Left ventricle myocardium superior (tissue), 1 donor: ENCODE results near the gene PCDH9. TPM values are rescaled to one million over a fixed set of nuclear protein-coding genes. Genes with fewer than 3 reads are reported as not detected.

Source experiments
- ATAC-seq: fragments of 200-7000 bp; cut with Tn5 transposase; one replicate; pipeline ENCODE4 v1.9.1; 2020; ENCODE audit warnings: mild to moderate bottlenecking, moderate library complexity
- DNase-seq: peaks from one replicate; pipeline ENCODE4 v3.0.0-alpha.2; 2020
- intact Hi-C: fragments of 100-400 bp; cut with micrococcal nuclease; formaldehyde crosslinking; loops from one replicate; pipeline ENCODE4 v1.11.0; 2022
- total RNA-seq: library from RNA; stranded (reverse); fragmentation: NEBNext Ultra II Directional; extraction: Animal tissue kit (Norgen Biotek cat#: 25700); gene quantifications from one replicate; pipeline ENCODE4 v1.2.1, GENCODE V29; 2021
- donor health status: DM: no; HTN: yes; CAD: no; lungs with severe emphysema.

PCDH9 gene
- total RNA-seq, 1 donor from 2014 or later = 12.9 TPM

DNA sequence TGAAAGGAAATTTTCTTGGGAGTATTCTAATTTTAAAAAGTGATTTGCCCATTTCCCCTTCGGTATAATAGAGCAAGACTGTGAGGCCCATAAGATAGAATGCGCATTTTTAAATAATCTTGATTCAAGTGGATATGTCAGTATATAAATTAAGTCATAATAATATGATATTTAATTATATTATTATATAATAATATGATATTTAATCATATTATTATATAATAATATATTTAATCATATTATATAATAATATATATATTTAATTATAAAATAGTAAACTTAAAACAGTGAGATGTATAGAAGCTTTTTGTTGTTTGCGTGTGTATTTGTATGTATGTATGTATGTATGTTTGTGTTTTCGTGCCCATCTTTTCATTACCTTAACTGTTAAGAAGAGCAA, 682.5 kb downstream of the PCDH9 start:
- DNase-seq (no peak), ATAC-seq (no peak)
- intact Hi-C loops = no loop called here

DNA sequence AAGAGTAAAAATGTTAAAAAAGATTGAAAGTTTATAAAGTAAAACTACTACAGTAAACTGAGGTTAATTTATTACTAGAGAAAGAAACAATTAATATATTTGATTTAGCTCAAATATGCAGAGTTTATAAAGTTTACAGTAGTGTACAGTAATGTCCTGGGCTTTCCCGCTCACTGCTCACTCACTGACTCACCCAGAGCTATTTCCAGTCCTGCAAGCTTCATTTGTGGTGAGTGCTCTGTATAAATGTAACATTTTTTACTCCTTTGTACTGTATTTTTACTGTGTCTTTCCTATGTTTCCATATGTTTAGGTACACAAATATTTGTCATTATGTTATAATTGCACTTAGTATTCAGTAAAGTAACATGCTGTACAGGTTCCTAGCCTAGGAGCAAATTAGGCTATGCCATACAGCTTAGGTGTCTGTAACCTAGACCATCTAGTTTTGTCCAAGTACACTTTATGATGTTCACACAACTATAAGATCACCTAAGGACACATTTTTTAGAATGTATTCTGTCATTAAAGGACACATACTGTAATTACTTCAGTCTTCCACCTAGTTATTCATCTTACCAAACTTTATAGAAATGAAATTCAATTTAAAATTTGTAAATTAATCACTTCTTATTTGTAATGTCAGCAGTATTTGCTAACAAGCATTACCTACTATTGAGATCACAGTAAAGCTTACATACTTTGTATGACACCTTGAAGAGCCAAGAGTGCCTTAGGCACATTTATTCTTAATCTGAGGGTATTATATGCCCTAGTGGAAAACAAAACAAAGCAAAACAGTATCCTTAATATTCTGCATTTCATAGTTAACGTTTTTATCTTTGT, 683.4 kb downstream of the PCDH9 start:
- intact Hi-C loops = no loop called here
- no peak for DNase-seq
- ATAC-seq = no peak

DNA sequence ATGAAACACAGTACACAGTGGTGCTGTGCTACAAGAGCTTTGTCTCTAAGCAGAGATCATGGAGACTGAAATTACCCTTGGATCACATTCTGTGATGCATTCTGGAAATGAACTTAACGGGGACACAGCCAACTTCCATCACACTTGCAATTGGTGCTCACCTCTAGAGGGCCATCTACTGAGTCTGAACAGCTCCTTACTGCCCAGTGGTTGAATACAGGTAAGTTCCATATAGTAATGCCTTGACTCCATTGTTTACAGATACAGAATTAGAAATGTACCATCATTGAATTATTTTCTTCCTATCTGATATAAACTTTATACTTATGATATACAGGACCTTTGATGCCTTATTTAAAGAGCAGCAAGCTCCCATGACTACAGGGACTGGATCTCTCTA, 686.4 kb downstream of the PCDH9 start:
- no peak for ATAC-seq
- no peak for DNase-seq
- intact Hi-C loops = no loop called here

DNA sequence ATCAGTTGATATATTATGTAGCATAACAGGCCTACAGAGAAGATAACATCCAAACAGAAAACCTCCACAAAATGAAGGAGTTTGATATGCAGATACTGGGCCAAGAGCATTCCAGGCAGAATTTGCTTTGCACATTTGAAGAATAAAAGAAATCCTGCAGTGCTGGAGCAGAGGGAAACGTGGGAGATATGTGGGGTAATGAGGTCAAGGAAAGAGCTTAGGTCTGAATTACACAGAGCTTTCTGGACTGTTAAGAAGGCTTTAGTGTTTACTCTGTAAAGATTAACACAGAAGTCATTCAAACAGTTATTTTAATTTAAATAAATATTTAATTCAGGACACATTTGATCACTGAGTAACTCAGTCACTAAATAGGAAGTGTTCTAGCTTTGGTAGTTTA, 692.7 kb downstream of the PCDH9 start:
- DNase-seq (no peak), ATAC-seq (no peak)
- intact Hi-C loops = no loop called here

DNA sequence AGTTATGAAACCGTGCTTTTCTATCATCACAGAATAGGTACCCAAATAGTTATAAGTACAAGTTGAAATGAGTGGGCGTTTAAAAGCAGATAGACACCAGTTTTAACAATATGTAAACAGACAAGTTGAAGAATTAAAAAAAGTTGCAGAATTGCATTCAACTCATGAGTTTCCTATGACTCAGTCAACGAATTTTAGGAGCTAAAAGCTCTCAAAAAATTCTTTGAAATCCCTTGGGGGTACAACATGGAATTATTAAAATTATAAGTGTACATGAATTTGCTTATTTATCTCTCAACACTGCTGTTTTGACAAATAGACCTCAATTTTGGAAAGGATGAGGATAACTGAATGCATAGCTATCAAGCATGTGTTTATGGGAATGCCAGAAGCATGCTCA, 693.4 kb downstream of the PCDH9 start:
- no peak for DNase-seq
- intact Hi-C loops = no loop called here
- ATAC-seq = no peak

DNA sequence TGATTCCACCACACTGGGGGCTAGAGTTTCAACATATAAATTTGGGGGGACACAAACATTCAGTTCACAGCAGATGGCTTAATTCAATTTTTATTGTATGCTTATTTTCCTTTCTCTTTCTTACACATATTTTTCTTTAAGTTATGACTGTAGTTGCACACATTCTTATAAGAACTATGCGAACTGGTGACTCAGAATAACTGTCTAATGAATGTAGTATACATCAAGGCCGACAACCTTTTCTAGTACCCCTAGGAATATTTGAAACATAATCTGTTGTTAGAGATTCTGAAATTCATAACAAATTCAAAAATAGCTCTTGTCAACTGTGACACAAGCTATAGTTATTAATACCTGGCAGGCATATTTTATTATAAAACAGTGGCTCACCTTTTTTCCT, 695.6 kb downstream of the PCDH9 start:
- no peak for DNase-seq
- intact Hi-C loops = no loop called here
- no peak for ATAC-seq

DNA sequence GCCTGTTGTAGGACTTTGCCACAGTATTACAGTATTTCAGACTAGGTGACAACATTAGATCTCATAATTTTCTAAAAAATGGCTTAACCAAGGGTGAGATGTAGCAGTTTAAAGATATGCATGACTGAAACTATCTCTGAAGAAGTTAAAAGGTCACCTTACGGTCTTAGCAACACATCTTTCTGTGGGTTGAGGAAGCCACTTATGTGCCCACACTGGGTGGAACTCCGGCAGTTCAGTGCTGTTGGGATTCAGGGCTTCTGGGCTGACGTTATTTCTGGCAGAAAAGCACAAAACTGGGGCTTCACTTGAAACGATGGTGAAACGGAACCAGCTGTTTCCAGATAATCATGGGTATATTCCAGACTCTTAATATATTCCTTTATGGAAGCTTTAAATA, 697.3 kb downstream of the PCDH9 start:
- intact Hi-C loops = no loop called here
- no peak for DNase-seq
- no peak for ATAC-seq

DNA sequence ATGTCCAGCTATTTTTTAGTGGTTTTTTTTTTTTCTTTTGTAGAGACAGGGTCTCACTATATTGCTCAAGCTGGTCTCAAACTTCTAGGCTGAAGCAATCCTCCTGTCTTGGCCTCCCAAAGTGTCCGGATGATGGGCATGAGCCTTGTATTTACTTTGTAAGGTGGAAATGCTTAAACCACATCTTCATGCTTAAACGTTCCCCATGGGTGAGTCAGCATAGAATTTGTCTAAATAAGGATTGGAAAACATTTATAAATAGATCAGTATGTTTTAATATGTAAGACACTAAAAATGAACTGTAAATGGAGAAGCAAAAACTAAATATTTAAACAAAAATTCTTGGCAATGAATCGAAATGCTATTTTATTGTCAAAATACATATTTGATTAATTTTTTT, 698.0 kb downstream of the PCDH9 start:
- no peak for ATAC-seq

DNA sequence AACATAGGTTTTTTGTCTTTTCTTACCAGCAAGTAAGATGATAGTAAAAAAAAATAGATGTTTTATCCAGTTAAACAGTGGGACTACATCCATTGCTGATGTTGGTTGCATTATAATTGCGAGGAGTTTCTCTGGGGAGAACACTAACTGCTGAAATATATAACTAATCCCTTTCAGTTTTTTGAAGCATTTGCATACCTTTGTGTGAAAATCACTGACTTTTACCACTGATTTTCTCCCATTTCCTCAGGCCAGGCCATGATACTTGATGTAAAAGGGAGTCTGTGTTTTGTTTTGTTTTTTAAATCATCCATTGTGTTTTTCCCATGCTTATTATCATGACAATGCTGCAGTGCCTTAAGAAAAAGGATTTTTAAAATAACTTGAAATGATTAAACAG, 699.5 kb downstream of the PCDH9 start:
- ATAC-seq (no peak), DNase-seq (no peak)

More for the DNA sequence above, 698.0 kb downstream of the PCDH9 start:
- DNase-seq = no peak
- intact Hi-C loops = no loop called here

DNA sequence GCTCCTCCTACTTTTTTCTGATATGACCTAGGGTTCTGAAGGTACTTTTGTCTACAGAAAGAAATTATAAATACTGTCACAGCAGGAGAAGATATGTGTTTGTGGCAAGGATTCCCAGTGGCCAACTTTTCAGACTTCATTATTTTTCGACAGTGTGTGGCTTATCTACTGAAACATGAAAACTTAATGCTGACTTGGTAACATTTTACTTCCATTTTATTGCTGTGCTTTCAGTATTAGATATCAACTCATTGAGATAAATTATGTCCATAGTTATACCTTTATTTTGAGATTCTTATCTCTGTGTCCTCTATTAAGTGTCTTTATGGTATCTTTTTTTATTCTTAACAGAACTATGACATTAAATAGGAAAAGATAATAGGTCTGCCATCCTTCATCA, 700.0 kb downstream of the PCDH9 start:
- DNase-seq (no peak), ATAC-seq (no peak)
- intact Hi-C loops = no loop called here

More for the DNA sequence above, 699.5 kb downstream of the PCDH9 start:
- intact Hi-C loops = no loop called here

DNA sequence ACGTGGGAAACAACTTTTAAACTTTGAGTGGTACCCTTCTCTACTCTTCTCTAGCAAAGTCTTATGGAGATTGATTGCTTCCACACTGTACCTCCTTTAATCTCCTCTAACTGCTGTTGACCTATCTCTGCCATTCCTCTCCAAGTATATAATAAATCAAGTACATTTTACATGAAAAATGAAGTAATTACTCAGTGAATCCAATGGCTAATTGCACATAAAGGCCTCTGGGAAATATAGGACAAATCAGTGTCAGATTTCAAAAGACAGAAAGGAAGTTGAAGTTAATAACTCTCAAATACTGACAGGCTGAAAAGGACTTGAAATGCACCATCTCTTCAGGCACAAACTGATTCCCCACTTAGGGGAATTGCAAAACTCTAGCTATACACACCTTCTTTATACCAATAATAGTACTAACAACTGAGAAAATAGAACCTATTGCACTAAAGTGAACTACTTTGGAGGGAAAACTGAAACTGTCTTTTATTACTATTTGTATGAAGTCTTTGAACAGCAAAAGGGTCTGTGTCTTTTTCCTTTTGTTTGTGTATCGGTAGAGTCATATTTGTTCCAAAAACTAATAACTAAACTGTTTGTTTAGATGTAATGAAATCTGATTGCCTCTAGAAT, 701.1 kb downstream of the PCDH9 start:
- DNase-seq = no peak
- intact Hi-C loops = no loop called here
- no peak for ATAC-seq

DNA sequence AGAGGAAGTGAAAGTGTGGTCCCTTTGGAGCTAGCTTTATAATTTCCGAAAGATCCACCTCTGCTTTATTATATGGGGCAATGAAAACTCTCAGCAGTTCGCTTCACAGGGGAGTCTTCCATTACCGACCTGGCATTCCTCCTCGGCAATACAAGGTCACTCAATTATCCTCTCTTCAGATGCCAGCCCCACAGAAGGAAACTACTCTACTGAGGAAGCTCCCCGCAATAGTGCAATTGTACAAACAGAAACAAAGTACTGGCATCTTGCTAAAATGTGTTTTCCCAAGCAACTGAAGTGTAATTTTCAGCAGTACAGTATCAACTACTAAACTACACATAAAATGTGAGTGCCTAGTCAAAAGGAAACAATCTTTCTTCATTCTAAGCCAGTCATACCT, 702.0 kb downstream of the PCDH9 start:
- no peak for ATAC-seq
- no peak for DNase-seq
- intact Hi-C loops = no loop called here

DNA sequence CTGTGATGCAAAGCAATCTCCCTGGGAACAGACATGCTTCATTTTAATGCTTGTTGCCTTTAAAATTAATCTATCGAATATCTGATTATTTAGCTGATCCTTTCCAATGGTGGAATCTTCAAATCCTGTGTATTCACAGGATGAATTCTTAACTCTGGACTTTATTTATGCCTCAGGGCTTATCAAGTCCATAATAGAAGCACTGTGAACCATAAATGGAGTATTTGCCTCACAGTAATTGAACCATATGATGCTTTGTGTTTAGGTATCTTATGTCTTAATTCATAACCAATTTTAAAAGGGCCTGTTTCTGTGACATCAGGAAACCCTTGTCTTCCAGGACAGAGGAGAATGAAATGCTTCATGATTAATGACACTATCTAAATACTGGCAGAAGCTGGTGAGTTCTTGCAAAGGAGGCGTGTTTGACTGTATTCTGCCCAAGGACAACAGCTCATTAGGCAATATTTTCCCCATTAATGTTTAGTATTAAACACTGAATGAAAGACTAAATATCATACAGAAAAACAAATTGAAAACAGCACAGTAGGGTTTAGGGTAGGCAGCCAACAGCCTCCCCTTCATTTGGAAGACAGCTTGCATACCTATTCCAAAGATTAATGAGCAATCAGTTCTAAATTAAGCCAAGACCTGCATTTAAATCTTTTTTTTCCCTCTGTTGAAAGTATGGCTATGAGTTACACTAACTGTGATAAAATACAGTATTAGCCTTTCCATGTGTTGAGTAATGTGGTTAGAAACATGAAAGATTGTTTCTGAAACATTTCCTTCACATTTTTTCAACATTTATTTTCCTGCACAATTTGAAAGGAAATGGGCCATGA, 709.4 kb downstream of the PCDH9 start:
- no peak for ATAC-seq
- intact Hi-C loops = no loop called here
- no peak for DNase-seq

DNA sequence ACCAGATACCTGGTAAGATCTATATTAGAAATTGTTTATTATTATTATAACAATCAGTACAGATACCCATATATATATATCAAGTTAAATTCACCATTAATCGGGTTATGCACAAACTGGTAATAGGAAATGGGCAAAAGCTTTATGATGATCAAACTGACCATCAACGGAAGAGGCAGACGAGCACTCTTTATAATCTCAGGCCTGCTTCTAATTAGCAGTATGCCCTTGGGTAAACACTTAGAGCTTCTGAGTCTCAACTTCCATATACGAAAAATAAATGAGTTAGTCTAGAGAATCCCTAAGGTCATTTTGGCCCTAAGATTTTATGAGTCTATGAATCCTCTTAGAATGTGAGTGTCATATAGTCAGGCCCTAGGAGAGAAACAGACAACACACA, 710.9 kb downstream of the PCDH9 start:
- no peak for ATAC-seq
- no peak for DNase-seq
- intact Hi-C loops = no loop called here

DNA sequence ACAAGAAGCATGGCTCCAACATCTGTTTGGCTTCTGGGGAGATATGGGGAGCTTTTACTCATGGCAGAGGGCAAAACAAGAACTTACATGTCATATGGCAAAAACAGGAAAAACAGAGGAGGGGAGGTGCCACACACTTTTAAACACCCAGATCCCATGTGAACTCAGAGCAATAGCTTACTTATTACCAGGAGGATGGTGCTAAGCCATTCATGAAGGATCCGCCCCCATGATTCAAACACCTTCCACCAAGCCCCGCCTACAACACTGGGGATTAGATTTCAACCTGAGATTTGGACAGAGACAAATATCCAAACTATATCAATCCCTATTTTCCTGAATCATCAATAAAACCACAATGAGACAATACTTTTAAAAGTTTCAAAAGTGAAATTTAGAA, 712.1 kb downstream of the PCDH9 start:
- ATAC-seq (no peak), DNase-seq (no peak)
- intact Hi-C loops = no loop called here

DNA sequence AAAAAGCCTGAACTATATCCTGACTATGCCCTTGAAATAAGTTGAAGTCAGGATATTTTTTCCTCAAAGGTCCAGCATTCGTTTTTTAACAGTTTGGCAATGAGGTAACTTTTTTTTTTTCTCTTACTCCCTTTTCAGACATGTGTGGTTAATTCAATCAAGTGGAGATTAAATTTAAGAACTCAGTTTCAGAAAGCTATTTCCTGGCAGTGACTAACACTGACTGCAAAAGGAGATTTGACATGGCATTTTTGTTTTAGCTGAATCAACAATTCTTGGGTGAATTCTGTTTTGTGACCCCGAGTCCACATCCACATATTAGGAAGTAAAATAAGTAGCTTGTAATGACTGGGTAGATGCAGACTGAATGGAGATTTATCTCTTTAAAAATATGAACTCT, 716.4 kb downstream of the PCDH9 start:
- DNase-seq (no peak), ATAC-seq (no peak)
- intact Hi-C loops = no loop called here

DNA sequence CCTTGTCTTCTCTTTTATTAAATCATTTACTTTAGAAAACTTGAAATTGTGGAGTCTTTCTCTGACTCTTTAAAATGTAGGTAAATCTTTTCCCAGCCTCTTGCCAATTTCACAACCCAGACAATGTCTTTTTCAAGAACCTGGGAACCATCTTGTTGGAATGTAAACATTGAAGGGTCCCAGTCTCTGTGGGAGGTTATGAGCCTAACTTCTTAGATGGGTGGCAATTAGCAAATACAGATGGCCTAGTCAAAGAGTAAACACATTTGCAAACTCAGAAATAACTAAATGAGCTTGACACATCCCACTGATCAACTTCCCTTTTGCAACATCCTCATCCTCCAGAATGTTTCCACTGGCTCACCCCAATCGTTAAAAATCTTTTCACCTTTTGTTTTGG, 721.0 kb downstream of the PCDH9 start:
- no peak for DNase-seq
- ATAC-seq = no peak
- intact Hi-C loops = no loop called here

DNA sequence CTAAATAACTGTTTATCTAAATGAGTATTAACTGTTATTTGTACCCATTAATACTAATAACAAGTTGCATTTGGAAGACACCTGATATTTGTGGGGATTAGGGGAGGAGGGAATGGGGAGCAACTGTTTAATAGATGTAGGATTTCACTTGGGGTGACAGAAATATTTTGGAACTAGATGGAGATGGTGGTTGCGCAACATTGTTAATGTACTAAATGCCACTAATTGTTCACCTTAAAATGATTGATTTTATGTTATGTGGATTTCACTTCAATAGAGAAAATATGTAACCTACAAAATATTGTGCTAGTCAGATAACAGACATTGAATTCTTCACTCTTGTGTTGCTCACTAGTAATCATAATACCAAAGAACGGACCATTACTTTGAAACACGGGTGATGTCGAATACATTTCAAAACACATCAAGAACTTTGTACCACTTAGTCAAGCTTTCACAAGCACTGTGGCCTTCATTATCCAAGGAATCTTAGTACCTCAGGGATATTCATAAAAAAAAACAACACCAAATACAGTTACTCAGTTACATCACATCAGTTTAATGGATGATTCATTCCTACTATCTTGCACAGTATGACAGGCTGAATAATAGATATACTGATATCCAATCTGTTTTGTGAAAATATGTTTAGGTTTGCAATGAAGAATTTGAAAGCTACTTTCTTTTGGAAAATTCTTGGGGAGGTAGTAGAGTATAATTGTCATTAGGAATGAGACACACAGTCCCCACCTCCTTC, 721.8 kb downstream of the PCDH9 start:
- ATAC-seq = no peak
- intact Hi-C loops = no loop called here

DNA sequence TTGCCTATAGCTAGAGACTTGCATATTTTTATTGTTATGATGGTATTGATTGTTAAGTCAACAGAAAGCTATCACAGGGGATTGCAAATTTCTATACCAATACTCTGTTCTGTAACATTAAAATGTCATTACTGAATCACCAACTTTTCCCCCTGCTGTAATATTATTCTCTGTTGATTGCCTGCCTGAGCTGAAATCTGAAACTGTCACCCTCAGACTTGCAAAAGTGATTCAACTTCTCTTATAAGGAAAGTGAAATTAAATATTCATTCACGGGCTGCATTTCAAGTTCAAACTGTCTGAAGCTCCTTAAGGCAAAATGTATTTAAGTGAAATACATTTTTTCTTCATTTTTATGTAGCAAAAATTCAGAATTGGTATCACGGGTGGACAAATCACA, 723.2 kb downstream of the PCDH9 start:
- ATAC-seq (no peak), DNase-seq (no peak)
- intact Hi-C loops = no loop called here

More for the DNA sequence above, 721.8 kb downstream of the PCDH9 start:
- no peak for DNase-seq
